ENCODE data around the gene RNF121. TPM values are rescaled to one million over a fixed set of nuclear protein-coding genes. Genes with fewer than 3 reads are reported as not detected.

RNF121 gene
- total RNA-seq, 1 experiment from 2014 or later, result 56.9 TPM

GRCh38 chr11:72039856-72040401 lies 111.1 kb downstream of the RNF121 start:
- Histone ChIP-seq H3K79me1 (ENCODE audit: insufficient read depth, low read depth, low read length, poor library complexity, severe bottlenecking) (peaks cover 10% of the 10 kb centered on the region), H2BK20ac (ENCODE audit: low read depth, low read length, poor library complexity, severe bottlenecking) (no peak overlapping the region), H2AFZ (ENCODE audit: low read length) (no peak overlapping the region), H3K9me3 (ENCODE audit: control insufficient read depth, low read depth, low read length) (no peaks in the 10 kb centered on the region), H4K8ac (replicated peaks; ENCODE audit: insufficient read length, low read depth, low read length) (no peak overlapping the region), H2BK5ac (ENCODE audit: insufficient read length, low read length) (no peak overlapping the region), H2BK120ac (ENCODE audit: low read depth, low read length, poor library complexity, severe bottlenecking) (peak overlapping the region; percentile 63), H4K5ac (ENCODE audit: insufficient read length, low read depth, low read length) (no peak overlapping the region), H4K20me1 (ENCODE audit: control insufficient read depth, insufficient read depth, insufficient read length) (no peaks in the 10 kb centered on the region), H3K4me1 (ENCODE audit: insufficient read depth, low read length) (peaks cover 9% of the 10 kb centered on the region; the same call in 1 of the 2 replicates), H2BK15ac (ENCODE audit: low read depth, low read length) (no peak overlapping the region), H2BK12ac (ENCODE audit: insufficient read length, low read depth, low read length) (no peak overlapping the region), H3K4ac (ENCODE audit: low read depth, low read length) (no peak overlapping the region), H3T11ph (ENCODE audit: low read length) (no peak overlapping the region), H3K79me2 (ENCODE audit: insufficient read depth, low read length) (peaks cover 12% of the 10 kb centered on the region; the same call in 1 of the 2 replicates), H3K9ac (ENCODE audit: extremely low read depth, insufficient read length, low read length) (peak overlapping the region; percentile 63), H4K91ac (ENCODE audit: insufficient read length, low read depth, low read length) (no peak overlapping the region), H3K56ac (ENCODE audit: insufficient read length, low read depth, low read length) (no peak overlapping the region), H3K4me2 (ENCODE audit: insufficient read depth, insufficient read length, low read length) (peak overlapping the region; percentile 45), H3K23me2 (ENCODE audit: insufficient read length, low read depth, low read length, poor library complexity, severe bottlenecking) (peaks cover 8% of the 10 kb centered on the region), H3K27me3 (ENCODE audit: insufficient read depth, low read length) (no peaks in the 10 kb centered on the region), H3K18ac (ENCODE audit: insufficient read length, low read depth, low read length) (peak overlapping the region; percentile 14), H3K14ac (ENCODE audit: insufficient read depth, low read length) (no peak overlapping the region), H3K23ac (ENCODE audit: insufficient read length, low read depth, low read length) (no peak overlapping the region), H3K27ac (ENCODE audit: insufficient read length, low read depth, low read length) (no peak overlapping the region), H2AK5ac (ENCODE audit: insufficient read length, low read length) (no peak overlapping the region)
- Mint-ChIP-seq H3K9me3 (no peaks in the 10 kb centered on the region), H3K36me3 (ENCODE audit: insufficient read depth in 1 of 3, low read depth in 3 of 3) (peaks cover 12 to 22% (median 16%) of the 10 kb centered on the region in 3 experiments; a peak in 6 of 7 replicates), H3K4me1 (peaks cover 10 to 13% of the 10 kb centered on the region in 2 experiments), H3K27me3 (ENCODE audit: low read depth) (no peaks in the 10 kb centered on the region), H3K27ac (no peak overlapping the region), H3K4me3 (no peak overlapping the region)
- DNase-seq, result no peak
- TF ChIP-seq, protein P1, sequence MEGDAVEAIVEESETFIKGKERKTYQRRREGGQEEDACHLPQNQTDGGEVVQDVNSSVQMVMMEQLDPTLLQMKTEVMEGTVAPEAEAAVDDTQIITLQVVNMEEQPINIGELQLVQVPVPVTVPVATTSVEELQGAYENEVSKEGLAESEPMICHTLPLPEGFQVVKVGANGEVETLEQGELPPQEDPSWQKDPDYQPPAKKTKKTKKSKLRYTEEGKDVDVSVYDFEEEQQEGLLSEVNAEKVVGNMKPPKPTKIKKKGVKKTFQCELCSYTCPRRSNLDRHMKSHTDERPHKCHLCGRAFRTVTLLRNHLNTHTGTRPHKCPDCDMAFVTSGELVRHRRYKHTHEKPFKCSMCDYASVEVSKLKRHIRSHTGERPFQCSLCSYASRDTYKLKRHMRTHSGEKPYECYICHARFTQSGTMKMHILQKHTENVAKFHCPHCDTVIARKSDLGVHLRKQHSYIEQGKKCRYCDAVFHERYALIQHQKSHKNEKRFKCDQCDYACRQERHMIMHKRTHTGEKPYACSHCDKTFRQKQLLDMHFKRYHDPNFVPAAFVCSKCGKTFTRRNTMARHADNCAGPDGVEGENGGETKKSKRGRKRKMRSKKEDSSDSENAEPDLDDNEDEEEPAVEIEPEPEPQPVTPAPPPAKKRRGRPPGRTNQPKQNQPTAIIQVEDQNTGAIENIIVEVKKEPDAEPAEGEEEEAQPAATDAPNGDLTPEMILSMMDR (conservative IDR thresholded peaks at IDR 0.05), result no peak
- WGBS (ENCODE audit: extremely low coverage, insufficient read length, low lambda C conversion rate), result no CpG with 5 or more reads among the region's 6 CpGs

All from H9 (cell line).